Fibroblast of villous mesenchyme (primary cell): ENCODE results near the gene MEIS3. TPM values are rescaled to one million over a fixed set of nuclear protein-coding genes. Genes with fewer than 3 reads are reported as not detected.

Experiments
- DNase-seq: peaks from one replicate; pipeline ENCODE4 v3.0.0-alpha.2; 2010; ENCODE audit warnings: low read depth
- H3K4me3 ChIP-seq: 2 replicates; pipeline ENCODE4 v1.5.1; 2011; ENCODE audit warnings: low read depth, mild to moderate bottlenecking, low read length
- CTCF ChIP-seq: IDR thresholded peaks from 2 replicates; pipeline ENCODE4 v1.5.1; 2012; ENCODE audit warnings: low read depth, mild to moderate bottlenecking, low read length; ENCODE audit not compliant: insufficient read depth
- total RNA-seq: library from RNA; depleted of rRNA; stranded (reverse); fragments of >200 nt; gene quantifications from 2 replicates; pipeline ENCODE4 v1.2.3, GENCODE V29; 2012

Gene MEIS3
- total RNA-seq, 1 donor: 38.0 TPM

GRCh38 chr19:47419789-47420188 is 462 bp upstream of the MEIS3 start:
- DNase-seq: no peak
- H3K4me3 ChIP-seq: no peak overlapping the region
- TF ChIP-seq CTCF: no peak

- no peak for DNase-seq
- H3K4me3 ChIP-seq: peak overlapping the region; percentile 82
- no peak for TF ChIP-seq CTCF
Measured at GRCh38 chr19:47418692-47419029, 666 bp downstream of the MEIS3 start.

- peak overlapping the region; percentile 82 for H3K4me3 ChIP-seq
- no peak for DNase-seq
- no peak for TF ChIP-seq CTCF
Measured at GRCh38 chr19:47417746-47418691, 1.3 kb downstream of the MEIS3 start.

GRCh38 chr19:47417107-47417745 is 2.1 kb downstream of the MEIS3 start:
- peak overlapping the region; percentile 82 for H3K4me3 ChIP-seq
- no peak for TF ChIP-seq CTCF
- no peak for DNase-seq

GRCh38 chr19:47416643-47416985 is 2.7 kb downstream of the MEIS3 start:
- no peak overlapping the region for H3K4me3 ChIP-seq
- no peak for TF ChIP-seq CTCF
- no peak for DNase-seq

- no peak for TF ChIP-seq CTCF
- DNase-seq: no peak
- H3K4me3 ChIP-seq: no peak overlapping the region
Measured at GRCh38 chr19:47415953-47416642, 3.2 kb downstream of the MEIS3 start.
